ENCODE results near the gene LCN1. TPM values are rescaled to one million over a fixed set of nuclear protein-coding genes. Genes with fewer than 3 reads are reported as not detected.

Gene LCN1
- total RNA-seq, 2 donors from 2014 or later = not detected

GRCh38 chr9:135502168-135502872 is 18.9 kb upstream of the LCN1 start:
- H3K4me1 ChIP-seq = peaks cover 13% of the 10 kb centered on the region
- H3K4me3 ChIP-seq = no peak overlapping the region
- TF ChIP-seq CTCF (IDR thresholded peaks at IDR 0.05) = no peak
- H3K27ac ChIP-seq = no peak overlapping the region
- H3K27me3 ChIP-seq = no peaks in the 10 kb centered on the region
- intact Hi-C loops (cut with DNase I) = no loop called here
- no peaks in the 10 kb centered on the region for H3K9me3 ChIP-seq
- no peak overlapping the region for H3K9ac ChIP-seq (ENCODE audit: low read depth in 2 of 2, low read length in 2 of 2)
- no peak for DNase-seq
- no peaks in the 10 kb centered on the region for H3K36me3 ChIP-seq

- no peak overlapping the region for H3K9ac ChIP-seq (ENCODE audit: low read depth in 2 of 2, low read length in 2 of 2)
Measured at GRCh38 chr9:135502873-135503321, 18.3 kb upstream of the LCN1 start.

DNA sequence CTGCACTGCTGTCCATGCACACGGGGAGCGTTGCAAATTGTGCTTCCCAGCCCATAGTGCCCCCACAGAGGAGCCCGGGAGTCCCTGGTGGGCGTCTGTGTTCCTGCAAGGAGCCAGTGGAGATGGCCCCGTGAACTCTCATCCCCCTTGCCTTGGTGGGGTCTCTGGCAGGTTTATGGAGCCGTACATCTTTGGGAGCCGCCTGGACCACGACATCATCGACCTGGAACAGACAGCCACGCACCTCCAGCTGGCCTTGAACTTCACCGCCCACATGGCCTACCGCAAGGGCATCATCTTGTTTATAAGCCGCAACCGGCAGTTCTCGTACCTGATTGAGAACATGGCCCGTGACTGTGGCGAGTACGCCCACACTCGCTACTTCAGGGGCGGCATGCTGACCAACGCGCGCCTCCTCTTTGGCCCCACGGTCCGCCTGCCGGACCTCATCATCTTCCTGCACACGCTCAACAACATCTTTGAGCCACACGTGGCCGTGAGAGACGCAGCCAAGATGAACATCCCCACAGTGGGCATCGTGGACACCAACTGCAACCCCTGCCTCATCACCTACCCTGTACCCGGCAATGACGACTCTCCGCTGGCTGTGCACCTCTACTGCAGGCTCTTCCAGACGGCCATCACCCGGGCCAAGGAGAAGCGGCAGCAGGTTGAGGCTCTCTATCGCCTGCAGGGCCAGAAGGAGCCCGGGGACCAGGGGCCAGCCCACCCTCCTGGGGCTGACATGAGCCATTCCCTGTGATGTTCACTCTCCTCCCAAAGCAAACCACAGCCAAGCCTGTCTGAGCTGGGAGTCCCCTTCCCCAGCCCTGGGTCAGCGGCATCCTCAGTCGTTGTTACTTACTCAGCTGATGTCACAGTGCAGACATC is 17.6 kb upstream of the LCN1 start:
- Histone ChIP-seq H3K27ac (no peak overlapping the region), H3K9ac (ENCODE audit: low read depth in 2 of 2, low read length in 2 of 2) (no peak overlapping the region), H3K4me3 (no peak overlapping the region), H3K27me3 (no peaks in the 10 kb centered on the region), H3K4me1 (peaks cover 13% of the 10 kb centered on the region), H3K9me3 (no peaks in the 10 kb centered on the region), H3K36me3 (no peaks in the 10 kb centered on the region)
- intact Hi-C loops (cut with DNase I) = no loop called here
- no peak for TF ChIP-seq CTCF (IDR thresholded peaks at IDR 0.05)
- DNase-seq = no peak

More at GRCh38 chr9:135502873-135503321, 18.3 kb upstream of the LCN1 start:
- TF ChIP-seq CTCF (IDR thresholded peaks at IDR 0.05) = no peak
- no peaks in the 10 kb centered on the region for H3K36me3 ChIP-seq
- intact Hi-C loops (cut with DNase I) = no loop called here
- no peak overlapping the region for H3K27ac ChIP-seq
- H3K4me1 ChIP-seq = peaks cover 13% of the 10 kb centered on the region
- no peak overlapping the region for H3K4me3 ChIP-seq
- H3K9me3 ChIP-seq = no peaks in the 10 kb centered on the region
- H3K27me3 ChIP-seq = no peaks in the 10 kb centered on the region
- no peak for DNase-seq

DNA sequence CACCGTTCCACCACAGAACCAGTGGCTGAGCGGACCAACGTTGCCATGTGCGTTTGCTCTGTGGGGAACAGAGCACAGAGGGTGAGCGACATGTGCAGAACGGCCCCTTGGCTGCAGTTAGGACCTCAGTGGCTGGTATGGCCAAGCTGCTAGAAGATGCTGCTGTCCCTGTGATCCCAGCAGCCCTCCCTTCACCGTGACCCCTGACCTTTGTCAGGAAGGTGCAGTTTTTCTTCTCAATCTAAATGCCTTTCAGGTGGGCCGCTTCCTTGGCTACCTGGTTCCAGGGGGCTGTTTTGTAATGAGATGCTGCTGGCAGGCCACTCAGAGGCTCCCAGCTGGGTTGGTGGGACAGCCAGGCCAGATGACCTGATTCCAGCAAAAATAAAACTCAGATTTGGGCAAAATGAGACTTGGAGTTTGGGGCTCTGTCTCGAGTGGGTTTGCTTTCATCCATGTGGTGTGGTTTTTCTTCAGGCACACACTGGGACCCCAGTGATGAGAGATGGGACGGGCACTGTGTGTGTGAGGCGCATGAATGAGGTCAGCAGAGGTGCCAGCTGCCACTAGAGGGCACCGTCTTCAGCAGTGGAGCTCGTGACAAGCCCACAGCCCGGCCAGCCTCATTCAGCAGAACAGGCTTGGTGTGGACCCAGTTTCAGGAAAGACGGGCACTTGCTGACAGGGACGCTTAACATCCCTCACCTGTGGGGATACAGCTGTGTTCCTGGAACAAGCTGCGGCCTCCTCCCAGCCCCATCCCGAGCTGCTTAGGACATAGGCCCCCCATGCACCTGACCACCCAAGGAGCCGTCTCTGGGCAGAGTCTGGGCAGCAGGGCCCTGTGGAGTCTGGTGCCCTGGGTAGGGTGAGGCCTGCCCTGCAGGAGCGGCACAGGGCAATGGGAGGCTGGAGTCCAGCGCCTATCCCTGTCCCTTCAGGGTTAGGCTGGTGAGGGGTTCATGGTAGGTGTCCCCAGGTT is 16.7 kb upstream of the LCN1 start:
- no peaks in the 10 kb centered on the region for H3K27me3 ChIP-seq
- DNase-seq = peak; percentile 52
- H3K4me3 ChIP-seq = no peak overlapping the region
- no peak overlapping the region for H3K27ac ChIP-seq
- intact Hi-C loops (cut with DNase I) = no loop called here
- H3K9ac ChIP-seq (ENCODE audit: low read depth in 2 of 2, low read length in 2 of 2) = no peak overlapping the region
- TF ChIP-seq CTCF (IDR thresholded peaks at IDR 0.05) = peak; percentile 67
- H3K4me1 ChIP-seq = peaks cover 9% of the 10 kb centered on the region
- no peaks in the 10 kb centered on the region for H3K36me3 ChIP-seq
- no peaks in the 10 kb centered on the region for H3K9me3 ChIP-seq
